ENCODE data around the gene RIT1.

Gene RIT1

GRCh38 chr1:155847823-155848529 lies 63.2 kb downstream of the RIT1 start:
- no peak for DNase-seq
